ENCODE results near the gene PFKFB3.

DNA sequence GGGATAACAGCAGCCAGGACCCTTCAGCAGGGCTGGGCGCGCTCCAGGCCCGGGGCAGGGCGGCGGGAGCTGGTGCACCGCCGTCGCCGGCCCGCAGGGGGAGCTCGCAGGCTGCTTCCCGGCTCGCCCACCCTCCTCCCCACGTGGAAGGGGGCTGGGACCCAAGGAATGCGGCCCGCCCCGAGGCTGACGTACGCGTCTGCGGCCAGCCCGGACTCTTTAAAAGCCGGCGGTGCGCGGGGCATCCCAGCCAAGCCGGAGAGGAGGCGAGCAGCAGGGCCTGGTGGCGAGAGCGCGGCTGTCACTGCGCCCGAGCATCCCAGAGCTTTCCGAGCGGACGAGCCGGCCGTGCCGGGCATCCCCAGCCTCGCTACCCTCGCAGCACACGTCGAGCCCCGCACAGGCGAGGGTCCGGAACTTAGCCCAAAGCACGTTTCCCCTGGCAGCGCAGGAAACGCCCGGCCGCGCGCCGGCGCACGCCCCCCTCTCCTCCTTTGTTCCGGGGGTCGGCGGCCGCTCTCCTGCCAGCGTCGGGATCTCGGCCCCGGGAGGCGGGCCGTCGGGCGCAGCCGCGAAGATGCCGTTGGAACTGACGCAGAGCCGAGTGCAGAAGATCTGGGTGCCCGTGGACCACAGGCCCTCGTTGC is at the start of gene PFKFB3:
- TF ChIP-seq CTCF (IDR thresholded peaks at IDR 0.05) (peak; percentile 72 to 99 (median 94)), POLR2A (IDR thresholded peaks at IDR 0.05) (peak; percentile 91 to 99)
